Esophagus muscularis mucosa (tissue), 3 donors: Measurements from ENCODE around the gene PFDN4.

Source experiments
- CTCF ChIP-seq, 3 experiments: fragments of 200-600 bp in 2 of 3; fragments of 450-650 bp in 1 of 3; sonication (generic) in 2 of 3; IDR thresholded peaks; one replicate each; pipeline ENCODE4 v1.5.1; 2017 to 2019; ENCODE audit warnings: antibody characterized with exemption in 3 of 3, mild to moderate bottlenecking in 2 of 3, moderate library complexity in 1 of 3
- POLR2AphosphoS5 ChIP-seq, 2 donors: sonication (generic); formaldehyde crosslinking; IDR thresholded peaks; one replicate each; pipeline ENCODE4 v1.6.1; 2017; ENCODE audit warnings: antibody characterized with exemption in 2 of 2

- TF ChIP-seq CTCF (IDR thresholded peaks at IDR 0.05) = no peak
- no peak for TF ChIP-seq POLR2AphosphoS5 (IDR thresholded peaks at IDR 0.05)
Observed at GRCh38 chr20:54221996-54222890, 14.4 kb downstream of the PFDN4 start.
